Left lobe of liver (tissue), 2 donors: ENCODE data around the gene KIAA2012. TPM values are rescaled to one million over a fixed set of nuclear protein-coding genes. Genes with fewer than 3 reads are reported as not detected.
"Not testable (repeated sequence)": the region's sequence is repeated elsewhere in the genome, so short reads cannot be mapped to it uniquely, and the experiment has no call there.

ENCODE experiments used
- ATAC-seq: fragments of 200-7000 bp; cut with Tn5 transposase; one replicate; pipeline ENCODE4 v1.9.1; 2020; ENCODE audit warnings: mild to moderate bottlenecking, moderate library complexity
- DNase-seq: peaks from one replicate; pipeline ENCODE4 v3.0.0-alpha.2; 2020; ENCODE audit warnings: low spot score
- total RNA-seq: library from RNA; stranded (reverse); gene quantifications from one replicate; pipeline ENCODE4 v1.2.1, GENCODE V29; 2021
- donor health status: DM: no; HTN: no; CAD: no; lungs with moderate emphysema.
- donor health status: DM: no; HTN: yes; CAD: no.

KIAA2012 gene
- total RNA-seq, 1 donor from 2014 or later, result 0.30 TPM

DNA sequence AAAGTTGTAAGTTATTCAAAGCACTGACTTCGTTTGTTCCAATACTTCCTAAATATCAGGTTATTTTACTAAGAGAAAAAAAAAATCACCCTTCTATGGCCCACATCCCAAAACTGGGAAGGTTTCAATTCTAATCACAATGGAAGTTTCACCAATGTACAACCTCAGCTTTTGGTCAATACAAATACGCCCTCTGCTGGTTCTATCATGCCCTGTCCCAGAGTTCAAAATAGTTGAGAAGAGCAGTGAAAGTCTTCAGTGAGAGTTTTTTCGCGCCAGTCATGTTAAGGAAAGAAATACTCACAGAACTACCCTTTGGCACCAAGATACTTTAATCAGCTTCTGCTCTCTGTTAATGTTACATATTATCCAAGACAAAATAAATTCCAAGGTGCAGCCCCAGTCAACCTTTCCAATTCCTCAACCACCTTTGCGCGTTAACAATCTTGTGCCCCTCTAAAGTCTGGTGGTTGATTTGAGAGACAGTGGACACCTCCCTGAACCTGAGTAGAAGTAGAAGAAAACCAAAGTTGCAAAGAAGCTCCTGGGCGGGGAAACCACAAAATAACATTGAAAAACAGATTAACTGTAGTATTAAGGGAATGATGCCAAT lies 105.4 kb downstream of the KIAA2012 start:
- DNase-seq, result peak; percentile 51
- ATAC-seq, result peak; percentile 97

- DNase-seq, result peak; percentile 75
- peak; percentile 73 for ATAC-seq
Observed at GRCh38 chr2:202184557-202184956, 111.5 kb downstream of the KIAA2012 start.

DNA sequence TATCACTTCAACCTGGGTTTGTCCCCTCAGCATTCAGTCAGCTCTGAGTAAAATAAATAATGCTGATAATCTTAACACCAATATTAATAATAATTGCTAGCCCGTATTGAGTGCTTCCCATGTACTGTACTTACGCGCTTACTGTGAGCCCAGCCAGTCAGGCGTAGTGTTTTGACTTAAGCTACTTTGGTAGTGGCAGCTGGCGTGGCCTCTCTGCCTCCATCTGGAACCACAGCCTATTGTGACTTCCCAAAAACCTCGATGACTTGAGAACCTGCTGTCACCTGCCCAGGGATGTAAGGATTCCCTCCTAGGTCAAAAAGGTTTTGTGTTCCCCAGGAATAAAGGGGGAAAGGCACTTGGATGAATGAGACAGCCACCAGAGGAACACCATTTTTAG lies 112.1 kb downstream of the KIAA2012 start:
- ATAC-seq (no peak), DNase-seq (no peak)

- DNase-seq, result no peak
- ATAC-seq, result no peak
Observed at GRCh38 chr2:202186641-202187202, 113.7 kb downstream of the KIAA2012 start.

DNA sequence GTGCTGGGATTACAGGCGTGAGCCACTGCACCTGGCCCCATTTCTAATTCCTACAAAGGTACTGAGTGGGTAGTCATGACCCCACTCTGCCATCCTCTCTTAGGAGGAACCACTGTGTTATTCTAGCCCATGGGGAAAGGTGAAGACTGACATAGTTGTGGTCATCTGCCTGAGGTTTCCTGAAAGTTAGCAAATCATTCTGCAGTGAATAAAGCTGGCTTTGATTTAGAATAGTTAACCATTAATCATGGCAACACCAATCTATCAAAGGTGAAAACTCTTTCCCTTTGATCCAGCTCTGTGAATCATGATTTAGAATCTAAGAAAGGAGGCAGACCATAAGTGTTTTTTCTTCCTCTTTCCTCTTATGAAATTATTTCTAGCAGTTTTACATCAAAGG lies 114.5 kb downstream of the KIAA2012 start:
- no peak for DNase-seq

DNA sequence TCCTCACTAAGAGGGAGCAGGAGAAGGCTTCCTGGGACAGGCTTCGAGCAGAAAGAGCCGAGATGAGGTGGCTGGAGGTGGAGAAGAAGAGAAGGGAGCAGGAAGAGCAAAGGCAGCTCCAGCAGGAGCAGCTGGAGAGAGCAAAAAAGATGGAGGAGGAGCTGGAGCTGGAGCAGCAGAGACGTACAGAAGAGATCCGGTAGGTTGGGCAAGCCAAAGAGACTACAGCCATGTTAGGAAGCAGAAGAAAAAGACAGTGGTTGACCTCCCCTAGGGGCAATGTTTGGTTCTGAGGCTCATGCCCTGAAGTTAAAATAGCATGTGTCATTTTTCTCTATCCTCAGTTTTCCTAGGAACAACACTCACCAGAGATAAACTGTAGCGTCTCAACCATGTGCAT lies 120.2 kb downstream of the KIAA2012 start:
- no peak for ATAC-seq
- DNase-seq, result no peak

More for the DNA sequence above, 114.5 kb downstream of the KIAA2012 start:
- ATAC-seq, result peak; percentile 65

DNA sequence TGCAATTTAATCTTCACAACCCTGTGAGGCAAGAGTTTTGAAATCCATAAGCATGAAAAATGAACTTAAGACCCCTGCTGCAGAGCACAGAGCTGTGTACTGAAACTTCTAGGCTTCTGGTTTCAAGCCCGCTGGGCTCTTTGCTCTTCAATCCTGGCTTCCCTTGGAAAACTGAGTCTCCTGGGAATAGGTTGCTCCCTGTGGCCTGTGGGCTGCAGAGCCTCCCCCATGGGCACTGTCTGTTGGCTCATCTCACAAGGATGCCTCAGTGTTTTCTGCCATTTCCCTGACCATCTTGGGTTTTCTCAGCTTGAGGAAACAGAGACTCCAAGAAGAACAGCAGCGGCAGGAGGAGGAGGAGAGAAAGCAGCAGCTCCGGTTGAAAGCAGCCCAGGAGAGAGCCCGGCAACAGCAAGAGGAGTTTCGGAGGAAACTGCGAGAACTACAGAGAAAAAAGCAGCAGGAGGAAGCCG lies 120.9 kb downstream of the KIAA2012 start:
- DNase-seq, result no peak
- no peak for ATAC-seq

DNA sequence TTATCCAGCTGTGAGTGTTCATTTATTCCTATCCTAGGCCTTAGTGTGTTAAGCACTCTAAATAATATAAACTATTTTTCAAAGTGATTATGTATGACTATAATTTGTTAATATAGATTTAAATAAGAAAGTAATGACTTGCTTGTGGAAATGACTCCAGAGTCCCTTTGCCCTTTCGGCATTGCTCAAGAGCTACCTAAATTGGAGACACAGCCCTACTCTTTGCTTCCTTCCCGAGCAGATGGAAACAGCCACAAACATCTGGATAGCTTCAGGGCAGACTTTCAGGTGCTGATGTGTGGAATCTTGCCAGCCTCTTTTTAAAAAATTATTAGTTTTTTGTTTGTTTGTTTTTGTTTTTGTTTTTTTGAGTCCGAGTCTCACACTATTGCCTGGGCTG lies 121.4 kb downstream of the KIAA2012 start:
- ATAC-seq (peak; percentile 52), DNase-seq (no peak)

DNA sequence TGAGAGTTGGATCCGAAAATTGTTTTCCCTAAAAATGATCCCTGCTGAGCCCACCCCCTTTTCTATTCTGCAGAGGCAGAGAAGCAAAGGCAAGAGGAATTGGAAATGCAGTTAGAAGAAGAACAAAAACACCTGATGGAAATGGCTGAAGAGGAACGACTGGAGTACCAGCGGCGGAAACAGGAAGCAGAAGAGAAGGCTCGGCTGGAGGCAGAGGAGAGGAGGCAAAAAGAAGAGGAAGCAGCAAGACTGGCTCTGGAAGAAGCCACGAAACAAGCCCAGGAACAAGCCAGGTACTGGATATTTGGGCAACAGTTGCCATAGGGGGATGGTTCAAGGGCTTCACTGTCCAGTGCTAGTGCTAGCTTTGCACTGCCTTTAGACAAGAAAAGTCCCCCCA lies 123.7 kb downstream of the KIAA2012 start:
- DNase-seq (no peak), ATAC-seq (no peak)

- DNase-seq, result no peak
- peak; percentile 10 for ATAC-seq
Observed at GRCh38 chr2:202201220-202202160, 128.4 kb downstream of the KIAA2012 start.

GRCh38 chr2:202203348-202203747 lies 130.3 kb downstream of the KIAA2012 start:
- ATAC-seq (no peak), DNase-seq (no peak)

DNA sequence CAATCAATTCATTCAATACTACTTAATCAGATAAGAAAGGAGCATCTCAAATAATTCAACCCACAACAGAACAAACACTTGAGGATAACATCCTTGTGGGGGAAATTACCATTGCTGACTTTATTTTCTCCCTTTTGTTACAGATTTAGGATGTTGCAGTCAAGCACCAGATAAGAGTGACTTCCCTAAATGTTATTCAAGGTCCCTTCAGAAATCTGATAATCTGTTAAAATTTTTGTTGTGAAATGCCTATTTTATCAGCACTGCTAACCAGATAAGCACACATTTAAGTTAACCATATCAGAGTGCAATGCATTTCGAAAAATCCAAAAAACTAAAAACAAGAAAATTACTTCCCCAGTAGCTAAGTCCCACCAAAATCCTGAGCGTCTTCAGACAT lies 131.8 kb downstream of the KIAA2012 start:
- no peak for DNase-seq
- ATAC-seq, result no peak

DNA sequence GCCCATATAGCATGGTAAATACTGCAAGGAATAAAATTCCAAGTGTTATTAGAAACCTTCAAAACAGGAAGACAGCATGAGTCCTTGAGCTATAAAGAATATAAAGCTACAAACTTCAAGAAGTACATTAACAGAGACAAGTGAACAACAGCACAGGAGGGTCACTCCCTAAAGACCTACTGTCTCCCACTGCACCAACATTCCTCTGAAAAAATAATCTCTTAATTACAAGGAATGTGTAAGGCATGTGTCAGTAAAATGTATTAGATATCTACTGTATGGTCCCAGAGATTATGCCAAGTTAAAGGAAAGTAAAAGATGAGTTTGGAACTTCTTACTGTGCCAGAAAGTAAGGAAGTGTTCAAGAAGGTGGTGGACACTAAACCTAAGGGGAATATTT lies 135.5 kb downstream of the KIAA2012 start:
- DNase-seq, result no peak

GRCh38 chr2:202215179-202215578 lies 142.1 kb downstream of the KIAA2012 start:
- DNase-seq, result no peak
- ATAC-seq, result no peak

More for the DNA sequence above, 135.5 kb downstream of the KIAA2012 start:
- no peak for ATAC-seq

DNA sequence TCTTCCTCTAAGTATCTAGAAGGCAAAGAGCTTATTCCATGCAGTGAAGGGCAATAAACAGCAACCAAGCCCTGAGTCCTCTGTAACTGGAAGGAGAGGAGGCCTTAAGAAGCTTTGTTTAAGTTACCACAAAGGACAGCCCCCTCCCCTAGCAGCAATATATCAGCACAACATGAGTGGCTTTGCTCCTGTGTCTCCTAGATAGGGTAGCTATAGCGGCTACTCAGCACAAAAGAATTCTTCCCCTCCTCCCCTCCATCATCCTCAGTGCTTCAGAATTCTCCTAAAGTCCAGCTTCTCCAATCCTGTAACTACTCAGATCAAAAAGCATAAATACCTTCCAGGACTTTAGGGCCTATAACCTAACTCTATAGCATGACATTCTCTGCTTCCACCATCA lies 148.8 kb downstream of the KIAA2012 start:
- DNase-seq (no peak), ATAC-seq (no peak)

DNA sequence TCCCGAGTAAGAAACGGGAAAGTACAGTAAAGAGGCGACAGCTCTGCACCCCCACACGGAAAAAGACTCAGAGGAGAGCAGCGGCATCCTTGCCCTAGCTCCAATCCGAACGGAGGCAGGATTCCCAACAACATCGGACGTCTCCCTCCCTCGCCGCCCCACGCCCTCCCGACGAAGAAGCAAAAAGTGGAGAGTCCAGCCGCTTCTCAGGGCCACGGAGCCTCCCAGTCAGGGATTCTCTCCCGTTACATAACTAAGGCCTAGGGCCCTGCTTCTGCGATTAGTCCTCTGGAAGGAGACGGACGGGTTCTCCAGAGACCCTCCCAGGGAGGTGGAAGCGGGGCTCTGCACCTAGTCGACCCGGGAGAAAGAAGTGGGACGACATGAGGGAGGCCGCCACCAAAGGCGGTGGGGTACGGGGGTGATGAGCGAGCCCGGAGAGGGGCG lies 164.8 kb downstream of the KIAA2012 start:
- DNase-seq (peak; percentile 55), ATAC-seq (peak; percentile 64)

DNA sequence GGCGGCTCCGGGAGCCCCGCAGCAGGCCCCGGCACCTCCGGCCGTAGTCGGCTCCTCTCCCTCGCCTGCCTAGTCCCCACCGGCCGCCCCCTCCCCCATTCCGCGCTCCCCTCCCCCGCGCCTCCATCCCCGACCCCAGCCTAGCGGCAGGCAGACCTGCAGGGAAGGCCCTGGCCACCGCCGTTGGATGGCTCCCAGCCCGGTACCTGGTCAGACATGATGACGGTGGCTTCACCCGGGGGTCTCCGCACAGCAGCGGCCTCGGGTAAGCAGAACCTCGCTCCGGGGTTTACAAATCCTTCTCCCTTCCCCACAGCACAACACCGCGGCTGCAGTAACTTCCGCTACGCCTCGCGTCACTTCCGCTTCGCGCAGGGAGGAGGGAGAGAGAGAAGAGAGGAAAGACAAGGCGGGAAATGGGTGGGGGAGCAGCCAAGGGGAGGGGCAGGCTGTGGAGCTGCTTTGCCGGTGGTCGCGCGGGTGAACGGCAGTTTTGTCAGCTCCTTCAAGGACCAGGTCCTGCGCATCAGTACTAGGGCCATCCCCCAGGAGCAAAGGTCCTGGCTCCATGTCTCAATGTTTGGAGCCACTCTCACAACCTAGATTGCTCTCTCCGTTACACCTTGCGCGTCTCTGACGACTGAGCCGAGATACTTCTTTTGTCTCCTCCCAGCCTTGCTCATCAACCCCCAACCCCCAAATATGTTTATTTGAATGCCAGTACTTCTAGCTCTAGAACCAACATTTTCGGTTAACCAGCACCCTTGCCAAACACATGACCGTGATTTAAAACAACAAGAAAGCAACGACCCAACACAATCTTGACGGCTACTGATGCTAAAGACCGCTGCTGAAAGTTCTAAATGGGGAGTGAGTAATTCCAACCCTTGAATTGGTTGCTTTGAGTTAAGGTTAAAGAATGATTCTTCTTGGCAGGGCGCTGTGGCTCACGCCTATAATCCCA lies 165.5 kb downstream of the KIAA2012 start, which contains the start of gene SUMO1:
TSS of gene SUMO1 (minus strand) at position 364 of the 964 bp plus-strand sequence. CDS start at position 218, 146 bp downstream.
- peak; percentile 91 for DNase-seq

GRCh38 chr2:202247710-202248109 lies 174.7 kb downstream of the KIAA2012 start:
- not testable (repeated sequence) for DNase-seq, ATAC-seq

More for the DNA sequence above, 165.5 kb downstream of the KIAA2012 start, which contains the start of gene SUMO1:
- peak; percentile 97 for ATAC-seq

- DNase-seq (no peak), ATAC-seq (no peak)
Observed at GRCh38 chr2:202249521-202250253, 176.6 kb downstream of the KIAA2012 start.
